OCI-LY7 (cell line): ENCODE measurements around the gene CNPY1.

Experiments used
- EZH2phosphoT487 ChIP-seq: fragments of 200-600 bp; sonication (generic); IDR thresholded peaks from 2 replicates; pipeline ENCODE4 v1.6.1; 2018; ENCODE audit warnings: low read depth, borderline replicate concordance, mild to moderate bottlenecking, mixed run types, antibody characterized with exemption, low read length, moderate library complexity, mixed read lengths
- TF ChIP-seq, protein P1 (sequence below): fragments of 200-600 bp; sonication (generic); conservative IDR thresholded peaks from 2 replicates; pipeline ENCODE4 v1.5.1; 2014; ENCODE audit warnings: mild to moderate bottlenecking, antibody characterized with exemption, low read length, moderate library complexity, mixed read lengths

DNA sequence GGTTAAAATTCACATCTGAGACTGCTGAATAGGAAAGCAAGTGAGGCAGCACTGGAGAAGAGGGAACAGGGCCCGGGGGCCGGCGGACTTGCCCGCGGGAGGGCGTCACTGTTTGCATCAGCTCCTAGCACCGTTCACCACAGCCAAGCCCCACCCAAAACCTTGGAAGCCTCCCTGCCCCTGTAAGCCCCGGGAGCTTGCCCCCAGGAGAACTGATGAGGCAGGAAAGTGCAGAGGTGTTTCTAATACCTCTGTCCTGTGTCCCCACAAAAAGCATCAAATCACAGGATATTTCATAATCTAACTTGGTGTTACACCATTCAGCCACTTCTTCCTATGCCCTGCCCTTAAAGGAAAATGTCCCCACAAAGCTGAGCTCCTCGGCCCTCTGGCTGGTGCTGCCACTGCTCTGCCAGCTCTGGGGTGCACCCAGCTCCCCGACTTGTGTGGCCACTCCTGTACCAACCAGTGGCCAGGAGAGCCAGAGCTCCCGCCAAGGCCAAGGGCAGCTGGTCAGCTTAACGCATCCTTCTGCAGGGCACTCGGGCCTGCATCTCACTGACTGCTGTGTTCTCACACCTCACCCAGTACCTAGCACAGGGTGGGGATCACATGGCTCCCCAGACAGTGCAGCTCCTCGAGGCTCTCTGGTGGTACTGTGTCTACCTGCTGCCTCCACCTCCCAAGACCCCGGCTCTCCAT, 47.3 kb upstream of the CNPY1 start:
- TF ChIP-seq, protein P1, sequence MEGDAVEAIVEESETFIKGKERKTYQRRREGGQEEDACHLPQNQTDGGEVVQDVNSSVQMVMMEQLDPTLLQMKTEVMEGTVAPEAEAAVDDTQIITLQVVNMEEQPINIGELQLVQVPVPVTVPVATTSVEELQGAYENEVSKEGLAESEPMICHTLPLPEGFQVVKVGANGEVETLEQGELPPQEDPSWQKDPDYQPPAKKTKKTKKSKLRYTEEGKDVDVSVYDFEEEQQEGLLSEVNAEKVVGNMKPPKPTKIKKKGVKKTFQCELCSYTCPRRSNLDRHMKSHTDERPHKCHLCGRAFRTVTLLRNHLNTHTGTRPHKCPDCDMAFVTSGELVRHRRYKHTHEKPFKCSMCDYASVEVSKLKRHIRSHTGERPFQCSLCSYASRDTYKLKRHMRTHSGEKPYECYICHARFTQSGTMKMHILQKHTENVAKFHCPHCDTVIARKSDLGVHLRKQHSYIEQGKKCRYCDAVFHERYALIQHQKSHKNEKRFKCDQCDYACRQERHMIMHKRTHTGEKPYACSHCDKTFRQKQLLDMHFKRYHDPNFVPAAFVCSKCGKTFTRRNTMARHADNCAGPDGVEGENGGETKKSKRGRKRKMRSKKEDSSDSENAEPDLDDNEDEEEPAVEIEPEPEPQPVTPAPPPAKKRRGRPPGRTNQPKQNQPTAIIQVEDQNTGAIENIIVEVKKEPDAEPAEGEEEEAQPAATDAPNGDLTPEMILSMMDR, result no peak
- TF ChIP-seq EZH2phosphoT487, result no peak
